G401 (cell line): Measurements from ENCODE around the gene PLEKHA7. TPM values are rescaled to one million over a fixed set of nuclear protein-coding genes. Genes with fewer than 3 reads are reported as not detected.
"Not testable (repeated sequence)": the region's sequence is repeated elsewhere in the genome, so short reads cannot be mapped to it uniquely, and the experiment has no call there.

Experiments
- DNase-seq: peaks from one replicate; pipeline ENCODE4 v3.0.0-alpha.2; 2015; ENCODE audit warnings: low spot score
- in situ Hi-C: cut with HindIII; loops from 2 replicates; pipeline ENCODE4 v1.10.0; 2016; ENCODE audit warnings: low sequenced_read_pairs, mixed read lengths
- total RNA-seq: library from RNA; depleted of rRNA; stranded (reverse); fragments of >200 nt; shearing (Covaris generic); gene quantifications from 2 replicates; pipeline ENCODE4 v1.2.3, GENCODE V29; 2014

PLEKHA7 gene
- total RNA-seq, 1 experiment from 2014 or later = 0.03 TPM

DNA sequence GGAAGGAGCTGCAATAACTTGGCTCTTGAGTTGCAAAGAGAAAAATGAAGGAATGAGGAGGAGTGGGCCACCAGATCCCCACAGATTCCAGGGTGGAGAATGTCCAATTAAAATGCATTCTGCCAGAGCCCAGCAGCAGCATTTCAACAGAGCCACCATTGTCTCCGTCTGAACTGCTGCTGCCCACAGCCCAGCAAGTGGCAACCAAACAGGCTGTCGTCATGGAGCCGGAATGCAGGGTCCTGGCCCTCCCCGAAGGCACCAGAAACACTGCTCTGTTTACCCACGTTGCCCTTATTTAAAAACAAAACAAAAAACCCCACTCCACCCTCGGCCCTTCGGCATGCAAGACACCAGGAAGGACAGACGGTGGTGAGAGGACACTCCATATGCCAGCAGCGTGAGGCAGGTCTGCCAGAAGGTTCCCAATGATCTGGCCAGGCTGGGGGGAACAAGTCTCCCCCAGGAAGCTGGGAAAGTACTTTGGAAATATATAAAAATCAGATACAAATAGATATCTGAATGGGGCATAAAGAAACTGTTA lies 32.5 kb downstream of the PLEKHA7 start:
- DNase-seq = peak; percentile 47
- in situ Hi-C loops = no loop called here

DNA sequence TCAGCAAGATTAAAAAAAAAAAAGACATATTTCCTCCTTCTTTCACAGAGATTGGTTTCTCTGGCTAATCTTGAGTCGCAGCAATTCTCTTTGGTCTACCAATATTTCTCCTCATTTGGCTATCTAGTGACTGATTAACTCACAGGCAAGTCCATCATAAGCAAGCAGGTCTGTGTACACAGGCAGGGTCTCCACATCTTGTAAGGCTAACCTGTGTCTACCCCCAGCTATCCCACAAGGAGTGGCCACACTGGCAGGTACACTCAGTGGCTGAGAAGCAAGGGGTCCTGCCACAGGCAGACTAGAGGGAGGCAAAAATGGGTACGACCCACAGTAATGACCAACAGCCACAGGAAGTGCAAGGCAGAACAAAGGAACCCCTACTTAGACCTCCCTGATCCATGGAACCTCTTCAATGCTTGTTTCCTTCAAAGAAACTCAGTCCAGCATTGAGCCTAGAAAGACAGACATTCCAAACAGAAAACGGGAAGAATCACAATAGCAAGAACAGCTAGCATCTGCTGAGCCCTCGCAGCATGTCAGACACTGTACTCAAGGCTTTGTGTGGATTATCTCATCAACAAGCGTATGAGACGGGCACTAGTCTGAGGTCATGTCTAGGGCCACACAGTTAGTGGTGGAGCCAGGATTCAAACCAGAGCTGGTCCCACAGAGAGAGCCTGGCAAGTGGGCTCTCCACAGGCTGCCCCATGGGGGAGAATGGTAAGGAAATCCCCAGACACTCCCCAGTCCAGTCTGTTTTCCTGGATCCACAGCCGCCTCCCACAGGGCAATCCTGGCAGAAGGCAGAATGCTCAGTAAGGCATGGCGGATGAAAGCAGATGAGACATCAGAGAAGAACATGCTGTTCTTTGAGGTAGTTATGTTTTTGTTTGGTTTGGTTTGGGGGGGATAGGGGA lies 34.3 kb downstream of the PLEKHA7 start:
- DNase-seq = peak; percentile 17
- in situ Hi-C loops = no loop called here

GRCh38 chr11:16977994-16978315 lies 36.3 kb downstream of the PLEKHA7 start:
- no peak for DNase-seq
- in situ Hi-C loops = no loop called here

GRCh38 chr11:16977136-16977993 lies 36.8 kb downstream of the PLEKHA7 start:
- in situ Hi-C loops = no loop called here
- DNase-seq = no peak

- in situ Hi-C loops = no loop called here
Measured at GRCh38 chr11:16976379-16976778, 37.8 kb downstream of the PLEKHA7 start.

GRCh38 chr11:16975906-16976305 lies 38.3 kb downstream of the PLEKHA7 start:
- DNase-seq = no peak
- in situ Hi-C loops = no loop called here

More at GRCh38 chr11:16976379-16976778, 37.8 kb downstream of the PLEKHA7 start:
- no peak for DNase-seq

DNA sequence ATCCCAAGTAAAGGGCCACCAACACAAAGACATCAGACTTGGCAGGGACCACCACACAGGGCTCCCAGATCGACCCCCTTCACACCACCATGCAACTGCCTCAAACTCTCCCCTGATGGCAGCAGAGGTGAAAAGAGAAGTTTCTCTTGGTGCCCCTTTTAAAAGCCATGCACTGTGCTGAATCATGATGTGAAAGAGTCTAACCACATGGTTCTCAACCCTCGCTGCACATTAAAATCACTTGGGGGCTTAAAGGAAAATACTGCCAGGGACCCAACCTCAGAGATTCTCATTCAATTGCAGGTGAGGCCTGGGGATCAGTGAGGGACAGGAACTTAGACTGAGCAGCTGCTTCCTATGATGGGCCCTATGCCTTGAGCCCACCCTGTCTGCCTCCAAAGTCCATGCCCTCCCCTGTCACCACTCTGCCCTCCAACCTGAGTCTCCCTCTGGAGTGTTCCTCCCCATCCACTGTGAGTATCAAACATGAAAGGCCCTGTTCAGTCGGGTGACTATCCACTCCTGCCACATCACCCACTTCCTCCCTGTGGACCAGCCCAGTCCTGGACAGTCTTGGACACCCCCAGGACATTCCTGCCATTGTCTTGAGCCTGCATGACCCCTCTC lies 40.8 kb downstream of the PLEKHA7 start:
- in situ Hi-C loops = no loop called here
- DNase-seq = no peak

- no peak for DNase-seq
- in situ Hi-C loops = no loop called here
Measured at GRCh38 chr11:16969010-16969999, 44.9 kb downstream of the PLEKHA7 start.

- no peak for DNase-seq
- in situ Hi-C loops = no loop called here
Measured at GRCh38 chr11:16968196-16968595, 46.0 kb downstream of the PLEKHA7 start.

GRCh38 chr11:16966930-16967671 lies 47.1 kb downstream of the PLEKHA7 start:
- in situ Hi-C loops = no loop called here

GRCh38 chr11:16964501-16964900 lies 49.7 kb downstream of the PLEKHA7 start:
- in situ Hi-C loops = no loop called here
- DNase-seq = no peak

More at GRCh38 chr11:16966930-16967671, 47.1 kb downstream of the PLEKHA7 start:
- no peak for DNase-seq

GRCh38 chr11:16963316-16963876 lies 50.8 kb downstream of the PLEKHA7 start:
- in situ Hi-C loops = no loop called here
- no peak for DNase-seq

- in situ Hi-C loops, DNase-seq: not testable (repeated sequence)
Measured at GRCh38 chr11:16962589-16962988, 51.6 kb downstream of the PLEKHA7 start.

- in situ Hi-C loops = no loop called here
- no peak for DNase-seq
Measured at GRCh38 chr11:16962146-16962545, 52.1 kb downstream of the PLEKHA7 start.

- in situ Hi-C loops = no loop called here
- DNase-seq = no peak
Measured at GRCh38 chr11:16960250-16960649, 54.0 kb downstream of the PLEKHA7 start.

GRCh38 chr11:16959602-16960001 lies 54.6 kb downstream of the PLEKHA7 start:
- DNase-seq = no peak
- in situ Hi-C loops = no loop called here

- DNase-seq = no peak
- in situ Hi-C loops = no loop called here
Measured at GRCh38 chr11:16958833-16959232, 55.4 kb downstream of the PLEKHA7 start.
